Measurements from ENCODE around the gene TTLL6.

Gene TTLL6

GRCh38 chr17:48735062-48735351 lies 82.0 kb downstream of the TTLL6 start:
- no peak for DNase-seq

- no peak for DNase-seq
Observed at GRCh38 chr17:48734333-48735061, 82.5 kb downstream of the TTLL6 start.

- no peak for DNase-seq
Observed at GRCh38 chr17:48733632-48734328, 83.2 kb downstream of the TTLL6 start.

- DNase-seq: no peak
Observed at GRCh38 chr17:48732688-48733629, 84.1 kb downstream of the TTLL6 start.

GRCh38 chr17:48731355-48731754 lies 85.7 kb downstream of the TTLL6 start:
- no peak for DNase-seq

- DNase-seq: no peak
Observed at GRCh38 chr17:48730240-48730550, 86.8 kb downstream of the TTLL6 start.

GRCh38 chr17:48729335-48730239 lies 87.4 kb downstream of the TTLL6 start:
- no peak for DNase-seq

GRCh38 chr17:48728232-48729231 lies 88.5 kb downstream of the TTLL6 start, which contains the start of gene HOXB13:
Gene HOXB13, minus strand, starts transcription at chr17:48728750. Its CDS starts 157 bp downstream, at chr17:48728593.
- DNase-seq: no peak

GRCh38 chr17:48727415-48728175 lies 89.4 kb downstream of the TTLL6 start:
- no peak for DNase-seq

GRCh38 chr17:48726916-48727286 lies 90.1 kb downstream of the TTLL6 start:
- DNase-seq: no peak

GRCh38 chr17:48726114-48726915 lies 90.7 kb downstream of the TTLL6 start:
- no peak for DNase-seq

GRCh38 chr17:48725288-48726064 lies 91.6 kb downstream of the TTLL6 start:
- DNase-seq: no peak

GRCh38 chr17:48725004-48725287 lies 92.1 kb downstream of the TTLL6 start:
- DNase-seq: no peak

- DNase-seq: peak; percentile 78
Observed at GRCh38 chr17:48724251-48725003, 92.6 kb downstream of the TTLL6 start.

- DNase-seq: no peak
Observed at GRCh38 chr17:48723423-48724250, 93.4 kb downstream of the TTLL6 start.

- no peak for DNase-seq
Observed at GRCh38 chr17:48722915-48723422, 94.1 kb downstream of the TTLL6 start, which contains the start of gene PRAC2. Gene PRAC2, plus strand, starts transcription at chr17:48723185. Its CDS starts 1,226 bp downstream, at chr17:48724411.

All from DMS53 (cell line).